GM19025 (cell line): Measurements from ENCODE around the gene DCDC2.
"Not testable (repeated sequence)": the region's sequence is repeated elsewhere in the genome, so short reads cannot be mapped to it uniquely, and the experiment has no call there.

ENCODE experiments used
- ATAC-seq: cut with Tn5 transposase; IDR thresholded peaks from one replicate; pipeline ENCODE4 v1.9.1; 2021; ENCODE audit warnings: mild to moderate bottlenecking, low read depth, moderate library complexity; ENCODE audit not compliant: unreplicated experiment

The DCDC2 gene

GRCh38 chr6:24157886-24158285, 200.0 kb downstream of the DCDC2 start:
- ATAC-seq = no peak

DNA sequence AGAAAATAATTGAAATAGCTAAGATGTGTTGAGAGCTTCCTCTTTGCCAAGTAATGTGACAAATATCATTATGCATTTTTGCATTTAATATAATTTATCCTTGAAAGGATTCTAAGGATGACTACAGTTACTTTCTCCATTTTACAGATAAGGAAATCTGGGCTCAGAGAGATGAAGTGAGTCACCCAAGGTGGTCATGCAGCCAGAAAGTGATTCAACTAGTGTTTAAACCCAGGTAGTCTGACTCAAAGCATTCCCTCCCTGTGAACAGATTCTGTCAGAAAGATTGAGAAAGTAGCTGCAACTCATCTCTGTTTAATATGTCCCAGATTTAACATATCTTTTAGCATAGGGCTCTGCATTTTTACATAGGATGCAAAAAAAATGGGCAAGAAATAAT, 203.7 kb downstream of the DCDC2 start:
- no peak for ATAC-seq

GRCh38 chr6:24152014-24152413, 205.8 kb downstream of the DCDC2 start:
- no peak for ATAC-seq

DNA sequence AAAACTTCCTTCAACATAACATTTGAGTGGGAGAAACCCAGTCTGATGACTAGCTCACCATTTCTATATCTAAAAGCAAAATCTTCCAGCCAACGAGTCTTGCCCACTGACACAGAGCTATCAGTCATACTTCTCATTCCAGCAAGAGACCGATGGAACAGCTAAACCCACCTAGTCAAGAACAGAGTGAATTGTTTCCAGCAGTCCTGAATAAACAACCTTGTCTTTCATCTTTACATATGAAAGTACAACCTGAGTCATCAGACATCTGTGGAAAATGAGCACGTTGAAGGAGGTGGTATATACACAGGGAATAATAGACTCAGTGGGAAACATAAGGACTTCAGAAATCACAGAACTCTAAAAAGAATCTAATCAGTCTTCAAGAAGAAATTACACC, 208.0 kb downstream of the DCDC2 start:
- no peak for ATAC-seq

GRCh38 chr6:24149296-24149695, 208.6 kb downstream of the DCDC2 start:
- no peak for ATAC-seq

DNA sequence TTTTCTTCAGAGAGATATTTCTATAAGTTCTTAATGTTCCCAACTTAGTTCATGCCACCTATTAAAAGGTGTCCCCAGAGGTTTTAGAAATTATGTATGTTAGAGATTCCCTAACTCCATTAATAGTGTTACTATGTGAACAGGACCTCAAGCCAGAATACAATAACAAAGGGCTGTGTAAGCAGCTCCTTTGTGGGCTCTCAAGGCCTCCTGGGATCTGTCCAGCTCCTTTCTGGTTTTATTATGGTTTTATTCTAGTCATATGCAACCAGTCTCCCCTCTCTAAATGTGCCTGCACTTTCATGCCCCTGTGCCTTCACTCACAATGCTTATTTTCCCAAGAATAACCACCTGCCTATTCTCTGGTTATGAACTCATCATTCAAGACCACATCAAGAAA, 209.2 kb downstream of the DCDC2 start:
- ATAC-seq = no peak

GRCh38 chr6:24148154-24148570, 209.7 kb downstream of the DCDC2 start:
- no peak for ATAC-seq

GRCh38 chr6:24147511-24148153, 210.2 kb downstream of the DCDC2 start:
- ATAC-seq = no peak

DNA sequence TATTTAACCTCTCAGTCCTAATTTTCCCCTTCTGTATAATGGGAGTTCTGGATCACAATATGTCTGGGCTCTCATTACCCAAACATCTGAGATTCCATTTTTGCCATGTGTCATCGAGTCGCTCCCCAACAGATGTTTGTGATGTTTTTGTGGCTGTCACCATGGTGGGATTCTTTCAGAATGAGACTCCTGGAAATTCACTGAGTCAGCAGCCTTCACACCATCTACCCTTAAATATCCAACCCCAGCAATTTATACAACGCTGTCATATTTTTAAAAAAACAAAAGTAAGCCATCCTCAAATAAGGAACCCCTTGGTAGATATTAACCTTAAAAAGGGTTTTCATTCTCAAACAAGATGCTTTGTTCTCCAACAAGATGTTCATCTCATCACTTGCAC, 211.0 kb downstream of the DCDC2 start:
- no peak for ATAC-seq

- no peak for ATAC-seq
These were observed 212.1 kb downstream of the DCDC2 start for GRCh38 chr6:24145690-24146131.

GRCh38 chr6:24142733-24143132, 215.1 kb downstream of the DCDC2 start:
- not testable (repeated sequence) for ATAC-seq

DNA sequence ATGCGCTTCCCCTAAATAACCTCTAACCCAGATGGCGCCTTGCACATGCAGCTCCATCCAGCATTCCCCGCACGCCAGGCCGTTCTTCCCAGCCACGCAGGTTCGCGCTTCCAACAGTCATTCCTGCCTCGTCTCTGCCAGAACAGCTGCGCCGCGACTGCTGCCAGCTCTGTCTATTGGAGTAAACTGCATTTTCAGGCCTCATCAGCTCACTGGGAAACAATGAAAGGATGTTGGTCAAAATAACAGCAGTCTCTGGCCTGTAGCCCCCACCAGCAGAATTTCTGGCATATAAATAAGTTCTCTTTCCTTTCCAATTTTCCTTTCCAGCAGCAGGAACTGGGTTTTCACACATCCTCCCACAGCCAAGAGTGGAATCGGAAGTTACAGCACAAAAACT, 217.3 kb downstream of the DCDC2 start:
- no peak for ATAC-seq

DNA sequence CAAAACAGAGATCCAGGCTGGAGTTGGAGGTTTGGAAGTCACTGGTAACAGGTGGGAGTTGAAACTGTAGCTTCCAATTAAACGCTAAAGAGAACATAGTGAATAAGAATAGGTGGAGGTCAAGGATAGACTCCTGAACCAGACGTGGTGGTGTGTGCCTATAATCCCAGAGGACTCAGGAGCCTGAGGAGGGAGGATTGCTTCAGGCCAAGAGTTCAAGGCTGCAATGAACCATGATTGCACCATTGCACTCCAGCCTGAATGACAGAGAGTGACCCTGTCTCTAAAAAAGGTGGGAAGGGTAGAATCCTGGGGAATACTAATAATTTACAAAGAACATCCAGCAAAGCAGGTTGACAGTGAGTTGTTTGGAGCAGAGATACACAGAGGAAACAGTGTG, 218.2 kb downstream of the DCDC2 start:
- ATAC-seq = no peak

- no peak for ATAC-seq
These were observed 218.8 kb downstream of the DCDC2 start for GRCh38 chr6:24139080-24139479.

GRCh38 chr6:24131751-24132150, 226.1 kb downstream of the DCDC2 start:
- ATAC-seq = no peak

DNA sequence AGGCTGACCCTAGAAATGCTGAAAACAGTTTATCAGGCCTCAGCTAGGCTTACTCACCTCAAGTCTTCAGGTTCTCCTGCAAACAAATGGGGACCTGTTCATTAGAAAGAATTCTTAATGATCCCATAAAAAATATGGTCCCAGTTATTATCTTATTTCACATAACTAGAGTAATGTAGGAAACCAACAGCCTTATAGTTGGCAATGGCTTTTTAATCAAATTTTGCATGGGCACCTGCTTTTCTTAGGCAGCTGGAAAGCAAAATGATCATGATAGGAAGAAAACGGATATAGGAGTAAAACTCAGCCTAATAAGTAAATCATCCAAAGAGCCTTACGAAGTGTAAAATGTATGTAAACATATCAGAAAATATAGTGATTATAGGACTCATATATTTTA, 230.5 kb downstream of the DCDC2 start:
- no peak for ATAC-seq

GRCh38 chr6:24126586-24127192, 231.2 kb downstream of the DCDC2 start:
- no peak for ATAC-seq

GRCh38 chr6:24125980-24126379, 231.9 kb downstream of the DCDC2 start, which contains the start of gene NRSN1:
NRSN1 (plus strand) TSS chr6:24126215; CDS start chr6:24134328, 8,113 bp downstream.
- ATAC-seq = no peak

- no peak for ATAC-seq
These were observed 235.7 kb downstream of the DCDC2 start for GRCh38 chr6:24122139-24122538.
